ENCODE data around the gene TMEM30B. TPM values are rescaled to one million over a fixed set of nuclear protein-coding genes. Genes with fewer than 3 reads are reported as not detected.
"Not testable (repeated sequence)": the region's sequence is repeated elsewhere in the genome, so short reads cannot be mapped to it uniquely, and the experiment has no call there.

TMEM30B gene
- total RNA-seq, 6 experiments from 2014 or later, result not detected

DNA sequence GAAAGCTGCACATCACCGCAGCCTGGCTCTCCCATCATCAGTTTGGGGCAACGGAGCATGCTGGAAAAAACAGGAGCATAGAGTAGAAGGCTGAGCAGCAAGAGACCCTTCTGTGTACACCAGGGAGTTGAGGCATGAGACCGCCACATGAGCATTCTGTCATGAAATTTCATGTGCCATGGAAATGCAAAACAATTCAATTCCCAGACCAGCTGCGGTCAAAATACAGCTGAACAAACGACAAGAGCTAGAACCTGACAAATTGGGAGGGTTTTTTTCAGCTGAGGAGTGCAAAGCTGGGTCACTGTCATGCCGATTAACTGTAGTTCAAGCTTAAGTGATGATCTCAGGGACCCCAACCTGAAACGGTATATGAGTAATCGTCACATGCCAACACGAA, 37.1 kb downstream of the TMEM30B start:
- DNase-seq, result no peak
- H3K27me3 Mint-ChIP-seq (ENCODE audit: insufficient read depth), result no peaks in the 10 kb centered on the region
- no peak overlapping the region for H3K4me3 Mint-ChIP-seq
- H3K36me3 Mint-ChIP-seq (ENCODE audit: low read depth), result peaks cover 14% of the 10 kb centered on the region
- H3K9me3 Mint-ChIP-seq, result peaks cover 21% of the 10 kb centered on the region
- TF ChIP-seq, protein P1, sequence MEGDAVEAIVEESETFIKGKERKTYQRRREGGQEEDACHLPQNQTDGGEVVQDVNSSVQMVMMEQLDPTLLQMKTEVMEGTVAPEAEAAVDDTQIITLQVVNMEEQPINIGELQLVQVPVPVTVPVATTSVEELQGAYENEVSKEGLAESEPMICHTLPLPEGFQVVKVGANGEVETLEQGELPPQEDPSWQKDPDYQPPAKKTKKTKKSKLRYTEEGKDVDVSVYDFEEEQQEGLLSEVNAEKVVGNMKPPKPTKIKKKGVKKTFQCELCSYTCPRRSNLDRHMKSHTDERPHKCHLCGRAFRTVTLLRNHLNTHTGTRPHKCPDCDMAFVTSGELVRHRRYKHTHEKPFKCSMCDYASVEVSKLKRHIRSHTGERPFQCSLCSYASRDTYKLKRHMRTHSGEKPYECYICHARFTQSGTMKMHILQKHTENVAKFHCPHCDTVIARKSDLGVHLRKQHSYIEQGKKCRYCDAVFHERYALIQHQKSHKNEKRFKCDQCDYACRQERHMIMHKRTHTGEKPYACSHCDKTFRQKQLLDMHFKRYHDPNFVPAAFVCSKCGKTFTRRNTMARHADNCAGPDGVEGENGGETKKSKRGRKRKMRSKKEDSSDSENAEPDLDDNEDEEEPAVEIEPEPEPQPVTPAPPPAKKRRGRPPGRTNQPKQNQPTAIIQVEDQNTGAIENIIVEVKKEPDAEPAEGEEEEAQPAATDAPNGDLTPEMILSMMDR (IDR thresholded peaks at IDR 0.05), result no peak
- no peak overlapping the region for H3K27ac Mint-ChIP-seq
- H3K4me1 Mint-ChIP-seq (ENCODE audit: low read depth), result peaks cover 13% of the 10 kb centered on the region

DNA sequence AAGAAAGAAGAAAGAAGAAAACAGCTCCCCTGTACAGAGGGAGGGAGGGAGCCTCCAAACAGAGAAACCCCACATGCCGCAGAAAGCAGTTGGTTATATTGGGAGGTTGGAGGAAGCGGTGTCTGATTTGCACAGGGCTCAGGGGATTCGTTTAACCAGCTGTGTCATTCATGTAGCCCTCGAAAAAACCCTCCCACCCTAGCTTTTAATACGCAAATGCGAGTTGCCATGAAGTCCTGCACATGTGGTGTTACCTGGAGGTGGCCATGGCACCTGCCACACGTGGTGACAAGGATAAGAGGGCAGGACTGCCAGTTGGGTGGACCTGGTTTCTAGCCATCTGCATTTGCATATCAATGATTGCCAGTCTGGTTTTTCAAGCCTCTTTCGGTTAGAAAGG, 40.9 kb downstream of the TMEM30B start:
- TF ChIP-seq, protein P1 (IDR thresholded peaks at IDR 0.05), result no peak
- no peak overlapping the region for H3K27ac Mint-ChIP-seq
- H3K4me1 Mint-ChIP-seq (ENCODE audit: low read depth), result no peaks in the 10 kb centered on the region
- peaks cover 14% of the 10 kb centered on the region for H3K36me3 Mint-ChIP-seq (ENCODE audit: low read depth)
- DNase-seq, result no peak
- peaks cover 21% of the 10 kb centered on the region for H3K9me3 Mint-ChIP-seq
- H3K4me3 Mint-ChIP-seq, result no peak overlapping the region
- H3K27me3 Mint-ChIP-seq (ENCODE audit: insufficient read depth), result no peaks in the 10 kb centered on the region; the same call in 1 of the 2 replicates

DNA sequence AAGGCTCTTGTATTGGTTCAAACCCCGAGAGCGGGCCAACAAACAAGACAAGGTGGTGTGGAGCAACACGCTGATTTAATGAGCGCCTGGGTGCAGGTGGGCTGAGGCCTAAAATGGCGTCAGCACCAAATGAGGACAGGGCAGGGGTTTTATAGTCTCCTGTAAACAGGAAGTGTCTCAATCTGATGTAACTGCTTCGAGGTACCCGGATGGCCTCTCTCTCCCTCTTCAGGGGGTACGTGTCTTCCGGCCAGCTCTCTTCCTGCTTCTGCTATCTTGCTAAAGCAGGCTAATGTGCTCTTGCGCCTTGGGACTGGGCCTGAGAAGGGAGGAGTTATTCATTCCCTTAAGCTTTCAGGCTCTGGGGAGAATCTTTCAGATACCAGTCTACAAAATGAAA, 41.9 kb downstream of the TMEM30B start:
- H3K9me3 Mint-ChIP-seq, result peaks cover 21% of the 10 kb centered on the region
- not testable (repeated sequence) for DNase-seq; H3K4me1 Mint-ChIP-seq (ENCODE audit: low read depth); H3K27me3 Mint-ChIP-seq (ENCODE audit: insufficient read depth); H3K27ac Mint-ChIP-seq; H3K4me3 Mint-ChIP-seq
- peaks cover 14% of the 10 kb centered on the region for H3K36me3 Mint-ChIP-seq (ENCODE audit: low read depth)

DNA sequence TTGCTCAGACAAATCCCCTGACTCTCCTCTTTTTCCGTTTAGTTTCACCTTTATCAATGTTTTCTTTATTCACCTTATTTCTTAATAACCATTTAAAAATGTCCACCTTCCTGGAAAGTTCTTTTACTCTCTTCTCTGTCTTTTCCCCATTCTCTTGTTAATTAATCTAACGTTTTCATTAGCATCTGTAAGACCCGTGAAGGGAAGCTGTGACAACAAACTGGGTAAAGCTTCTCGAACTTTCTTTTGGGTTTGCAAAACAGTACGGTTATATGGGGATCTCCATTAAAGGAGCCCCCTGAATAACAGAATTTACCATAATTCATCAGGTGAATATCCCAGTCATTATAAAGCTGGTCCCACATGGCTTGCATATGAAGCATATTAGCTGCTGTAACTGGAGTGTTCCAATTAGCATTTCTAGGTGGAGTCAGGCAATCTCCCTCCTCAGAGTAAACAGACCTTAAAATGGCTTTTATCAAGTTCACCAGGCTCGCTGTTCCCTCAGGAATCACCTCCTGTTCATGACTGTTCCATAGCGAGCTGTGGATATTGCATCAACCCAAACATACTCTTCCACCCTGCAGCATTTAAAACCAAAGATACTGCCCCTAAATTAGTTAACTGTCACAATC, 42.4 kb downstream of the TMEM30B start:
- Mint-ChIP-seq H3K9me3 (peaks cover 21% of the 10 kb centered on the region), H3K4me3 (no peak overlapping the region), H3K27ac (no peak overlapping the region), H3K4me1 (ENCODE audit: low read depth) (peaks cover 10% of the 10 kb centered on the region), H3K27me3 (ENCODE audit: insufficient read depth) (no peaks in the 10 kb centered on the region; the same call in none of the 2 replicates), H3K36me3 (ENCODE audit: low read depth) (peaks cover 14% of the 10 kb centered on the region)
- TF ChIP-seq, protein P1 (IDR thresholded peaks at IDR 0.05), result no peak
- no peak for DNase-seq

DNA sequence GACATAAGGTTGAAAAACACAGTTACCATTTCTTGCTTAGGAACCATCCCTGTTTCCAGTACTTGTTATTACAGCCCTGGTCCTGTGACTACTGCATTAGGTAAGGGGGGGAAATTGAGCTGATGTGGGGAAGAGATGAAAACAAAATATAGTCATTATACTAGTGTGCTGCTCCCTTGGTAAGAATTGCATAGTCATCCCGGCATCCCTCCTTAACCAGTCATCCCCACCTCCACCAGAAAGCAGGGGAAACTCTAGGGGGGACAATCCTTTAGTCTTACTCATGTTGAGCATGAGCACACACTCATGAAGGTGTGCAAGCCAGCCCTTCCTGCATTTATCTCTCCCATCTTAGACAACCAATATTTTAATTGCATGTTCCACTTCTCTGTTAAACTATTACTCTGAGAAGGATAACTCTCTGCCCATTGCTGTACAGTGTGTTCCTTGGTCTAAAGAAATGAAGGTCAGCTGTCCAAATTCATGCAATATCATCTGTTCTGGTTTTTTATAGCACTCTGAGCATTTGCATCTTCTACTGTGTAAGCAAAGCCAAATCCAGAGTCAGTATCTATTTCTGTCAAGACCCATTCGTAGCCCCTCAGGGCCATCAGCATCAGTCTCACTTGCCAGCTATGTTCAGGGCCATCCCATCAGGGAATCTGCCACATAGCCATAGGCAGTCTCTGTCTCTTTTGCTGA, 46.8 kb downstream of the TMEM30B start:
- H3K27me3 Mint-ChIP-seq (ENCODE audit: insufficient read depth), result no peaks in the 10 kb centered on the region; the same call in none of the 2 replicates
- TF ChIP-seq, protein P1 (IDR thresholded peaks at IDR 0.05), result no peak
- H3K4me3 Mint-ChIP-seq, result no peak overlapping the region
- H3K36me3 Mint-ChIP-seq (ENCODE audit: low read depth), result no peaks in the 10 kb centered on the region
- H3K4me1 Mint-ChIP-seq (ENCODE audit: low read depth), result peaks cover 11% of the 10 kb centered on the region
- no peaks in the 10 kb centered on the region for H3K9me3 Mint-ChIP-seq
- no peak overlapping the region for H3K27ac Mint-ChIP-seq
- no peak for DNase-seq

DNA sequence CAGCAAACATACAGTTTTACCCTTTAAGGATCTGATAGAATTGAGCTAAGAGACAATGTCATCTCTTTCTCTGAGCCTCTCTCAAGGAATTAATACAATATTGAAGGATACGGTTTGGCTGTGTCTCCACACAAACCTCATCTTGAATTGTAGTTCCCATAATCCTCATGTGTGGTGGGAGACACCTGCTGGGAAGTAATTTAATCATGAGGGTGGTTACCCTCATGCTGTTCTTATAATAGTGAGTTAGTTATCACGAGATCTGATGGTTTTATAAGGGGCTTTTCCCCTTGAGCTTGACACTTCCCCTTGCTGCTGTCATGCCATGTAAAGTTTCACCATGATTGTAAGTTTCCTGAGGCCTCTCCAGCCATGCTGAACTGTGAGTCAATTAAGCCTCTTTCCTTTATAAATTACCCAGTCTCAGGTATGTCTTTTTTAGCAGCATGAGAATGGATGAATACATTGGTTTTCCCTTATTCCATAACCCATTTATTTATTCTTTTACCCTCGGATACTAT, 47.6 kb downstream of the TMEM30B start:
- no peaks in the 10 kb centered on the region for H3K36me3 Mint-ChIP-seq (ENCODE audit: low read depth)
- TF ChIP-seq, protein P1 (IDR thresholded peaks at IDR 0.05), result no peak
- H3K27ac Mint-ChIP-seq, result no peak overlapping the region
- no peak overlapping the region for H3K4me3 Mint-ChIP-seq
- H3K27me3 Mint-ChIP-seq (ENCODE audit: insufficient read depth), result no peaks in the 10 kb centered on the region; the same call in none of the 2 replicates
- no peaks in the 10 kb centered on the region for H3K9me3 Mint-ChIP-seq
- DNase-seq, result no peak
- H3K4me1 Mint-ChIP-seq (ENCODE audit: low read depth), result peaks cover 11% of the 10 kb centered on the region
